Stimulated activated CD4-positive, alpha-beta T cell treated with anti-CD3 and anti-CD28 coated beads, Interleukin-2, amount 100 ng/mL, for 48 hours (primary cell): ENCODE measurements around the gene ARSJ.

Source experiments
- DNase-seq, 2 donors: peaks; one replicate each; pipeline ENCODE4 v3.0.0-alpha.2; 2020

ARSJ gene

DNA sequence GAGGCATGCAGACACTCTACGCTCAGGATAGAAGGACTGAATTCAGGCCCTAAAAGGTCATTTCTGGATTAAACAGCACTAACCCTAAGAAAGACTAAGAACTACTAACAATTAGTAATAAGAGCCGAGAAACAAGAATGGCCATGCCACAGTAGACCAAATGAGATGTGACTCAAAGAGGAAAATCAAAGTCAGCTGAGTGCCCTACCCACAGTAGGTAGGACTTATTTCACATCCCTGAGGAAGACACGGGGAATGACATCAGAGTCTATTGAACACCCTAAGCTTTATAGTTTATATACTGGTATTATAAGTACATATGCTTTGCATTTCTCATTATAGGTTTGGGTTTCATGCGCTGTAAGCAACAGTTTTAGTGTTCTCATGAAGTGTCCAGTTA, 2.7 kb upstream of the ARSJ start:
- no peak for DNase-seq

DNA sequence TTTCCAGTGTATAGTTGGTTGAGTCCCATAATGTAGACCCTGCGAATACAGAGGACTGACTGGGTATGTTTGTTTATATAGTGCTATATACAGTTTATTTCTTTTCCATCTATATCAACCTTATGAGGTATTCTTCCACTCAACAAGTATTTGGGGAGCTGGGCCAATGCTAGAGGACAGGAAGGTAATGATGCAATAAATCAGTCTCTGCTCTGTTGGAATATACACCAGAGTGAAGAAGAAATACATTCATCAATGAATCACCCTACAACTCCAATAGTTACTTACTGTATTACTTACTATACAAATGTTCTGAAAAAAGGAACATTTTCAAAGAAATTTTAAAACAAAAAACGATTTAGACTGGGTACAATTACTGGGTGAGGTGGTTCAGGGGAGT, 2.1 kb upstream of the ARSJ start:
- no peak for DNase-seq

DNA sequence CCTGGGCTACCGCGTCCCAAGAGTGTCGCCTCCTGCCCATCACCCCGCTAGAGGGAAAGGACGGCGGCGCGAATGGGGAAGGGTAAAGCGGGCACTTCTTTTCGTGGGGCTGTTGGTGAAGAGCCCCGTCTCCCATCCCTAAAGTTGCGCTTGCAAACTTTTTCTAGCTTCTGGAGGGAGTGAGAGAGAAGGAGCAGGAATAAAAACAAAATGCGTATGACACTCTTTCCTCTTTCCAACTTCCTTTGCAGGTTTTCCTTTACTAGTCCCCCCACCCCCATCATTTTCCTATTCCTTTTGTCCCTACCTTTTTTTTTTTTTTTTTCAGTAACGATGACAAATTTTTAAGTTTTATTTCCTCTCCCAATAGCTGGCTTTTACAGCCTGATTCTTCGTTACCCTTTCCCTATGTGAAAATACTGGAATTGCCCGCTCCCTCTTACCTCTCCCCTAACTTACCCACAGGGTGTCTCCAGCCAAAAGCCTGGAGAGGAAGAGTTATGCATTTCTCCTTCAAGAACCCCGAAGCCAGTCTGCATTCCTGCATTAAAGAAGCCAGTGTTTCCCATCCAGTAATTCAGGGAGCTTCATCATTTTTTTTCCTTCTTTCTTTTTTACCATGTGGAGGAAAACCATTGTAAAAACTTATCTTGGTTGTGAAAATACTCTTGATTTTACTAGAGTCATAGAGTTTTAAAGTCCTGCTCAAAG, 613 bp upstream of the ARSJ start:
- DNase-seq: no peak

DNA sequence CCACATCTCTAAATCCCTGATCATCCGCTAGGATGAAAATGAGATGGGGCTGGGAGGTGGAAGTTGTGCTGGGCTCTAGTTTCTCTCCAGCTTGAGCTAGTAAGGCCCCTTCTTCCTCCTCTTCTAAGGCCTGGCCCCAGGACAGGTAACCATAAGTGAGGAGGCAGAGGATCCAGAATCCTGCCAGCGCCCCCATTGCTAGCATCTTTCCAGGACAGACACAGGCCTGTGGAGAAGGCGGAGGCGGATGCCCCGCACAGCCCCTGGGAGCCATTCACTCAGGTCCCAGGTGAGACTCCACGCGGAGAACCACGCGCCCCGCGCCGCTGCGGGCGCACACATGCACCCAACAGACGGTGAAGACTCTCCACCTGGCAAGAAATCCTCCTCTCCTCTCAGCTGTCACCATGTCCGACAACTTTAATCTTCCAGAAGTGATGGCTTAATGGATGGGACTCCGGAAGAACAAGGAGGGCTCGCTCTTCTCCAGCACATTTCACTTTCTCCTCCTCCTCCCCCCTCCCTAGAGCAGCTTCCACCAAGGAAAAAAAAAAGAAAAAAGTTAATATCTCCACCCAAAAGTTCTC, 793 bp downstream of the ARSJ start:
- no peak for DNase-seq

DNA sequence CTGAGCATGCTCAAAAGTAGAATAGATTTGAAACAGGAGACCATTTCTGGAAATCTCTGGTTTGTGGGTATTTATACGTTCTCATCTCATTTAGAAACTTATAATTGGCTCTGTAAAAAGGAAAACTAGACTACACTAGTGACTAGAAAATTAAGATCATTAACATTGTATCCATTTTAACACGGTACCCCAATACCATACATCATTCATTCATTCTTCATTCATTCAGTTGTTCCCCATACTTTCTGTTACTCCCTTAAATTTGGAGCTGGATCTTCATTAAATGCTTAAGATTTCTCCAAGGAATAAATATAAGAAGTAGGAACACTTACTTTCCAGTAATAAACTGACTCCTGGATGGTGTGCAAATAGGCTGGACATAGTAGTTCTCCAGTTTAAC, 1.3 kb downstream of the ARSJ start:
- DNase-seq: no peak

DNA sequence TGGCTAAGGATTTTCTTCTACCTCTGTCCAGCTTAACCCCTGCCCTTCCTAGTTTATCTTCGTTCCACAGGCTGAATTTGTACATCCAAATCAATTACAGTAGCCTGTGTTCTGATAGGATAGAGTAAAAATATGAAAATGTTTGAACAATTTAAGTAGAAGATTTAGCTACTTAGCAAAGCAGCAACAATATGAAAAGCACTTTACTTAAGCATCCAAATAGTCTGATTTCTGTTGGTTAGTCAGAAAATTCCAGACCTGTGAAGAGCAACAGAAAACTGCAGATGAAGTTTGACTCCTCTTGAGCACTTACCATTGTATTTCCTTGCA, 2.0 kb downstream of the ARSJ start:
- no peak for DNase-seq

DNA sequence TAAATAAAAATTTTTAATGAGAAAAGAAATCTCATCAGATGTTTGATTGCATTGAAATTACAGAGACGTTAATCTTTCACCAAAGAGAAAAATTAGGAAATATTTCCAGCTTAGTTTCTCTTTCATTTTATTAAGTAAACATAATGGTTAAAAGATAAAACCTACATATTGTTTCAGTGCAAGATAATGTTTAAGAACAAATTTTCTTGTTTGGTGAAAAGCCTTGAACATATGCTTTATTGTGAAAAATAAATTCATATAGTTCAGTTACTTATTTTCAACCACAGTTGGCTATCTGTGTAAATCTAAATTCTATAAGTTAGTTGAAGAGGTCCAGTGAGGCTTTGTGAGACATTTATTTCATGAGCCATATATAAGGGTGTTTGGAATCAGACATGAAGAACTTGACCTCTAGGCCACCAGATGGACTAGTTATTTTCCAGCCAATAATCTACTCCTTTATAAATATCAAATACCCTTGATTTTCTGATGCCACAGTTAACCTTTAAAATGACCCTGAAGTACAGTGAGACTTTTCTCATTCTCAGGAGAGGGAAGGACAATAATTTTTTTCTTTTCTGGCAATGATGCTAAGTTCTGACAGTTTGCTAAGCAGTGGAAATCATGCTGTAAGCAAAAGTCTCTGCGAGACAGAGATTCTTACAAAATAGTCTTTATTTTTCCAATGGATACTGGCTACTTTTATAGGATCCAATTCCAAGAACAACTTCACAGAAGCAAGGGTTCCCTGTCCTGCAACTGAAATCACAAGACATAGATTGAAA, 2.5 kb downstream of the ARSJ start:
- DNase-seq: no peak

DNA sequence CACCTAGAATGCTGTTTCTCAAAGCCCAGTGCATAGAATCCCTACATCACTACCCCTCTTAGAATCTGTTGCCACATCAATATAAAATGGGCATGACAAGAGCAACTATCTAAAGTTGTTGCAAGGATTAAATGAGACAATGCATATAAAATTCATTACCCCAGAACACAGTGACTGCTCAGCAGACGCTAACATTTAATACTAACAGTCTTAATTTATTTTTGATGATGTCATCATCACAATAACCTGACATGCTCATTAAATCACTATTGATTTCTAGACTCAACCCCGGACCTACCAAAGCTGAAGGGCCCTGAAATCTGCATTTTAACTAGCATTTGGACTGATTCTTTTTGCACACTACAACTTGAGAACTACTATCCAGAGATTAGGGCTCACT, 3.9 kb downstream of the ARSJ start:
- no peak for DNase-seq

DNA sequence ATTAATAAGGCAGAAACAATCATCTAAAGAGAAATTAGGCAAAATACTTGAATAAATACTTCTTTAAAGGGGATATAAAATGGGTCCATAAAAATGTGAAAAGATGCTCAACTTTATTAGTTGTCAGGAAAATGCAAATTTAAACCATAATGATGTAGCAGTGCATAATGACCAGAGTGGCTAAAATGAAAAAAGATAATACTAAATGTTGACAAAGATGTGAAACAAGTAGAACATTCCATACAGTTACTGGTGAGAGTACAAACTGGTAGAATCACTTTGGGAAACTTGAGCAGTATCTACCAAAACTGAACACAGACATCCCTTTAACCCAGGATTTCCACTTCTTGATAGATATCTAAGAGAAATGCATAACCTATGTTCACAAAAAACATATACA, 5.0 kb downstream of the ARSJ start:
- DNase-seq: no peak

DNA sequence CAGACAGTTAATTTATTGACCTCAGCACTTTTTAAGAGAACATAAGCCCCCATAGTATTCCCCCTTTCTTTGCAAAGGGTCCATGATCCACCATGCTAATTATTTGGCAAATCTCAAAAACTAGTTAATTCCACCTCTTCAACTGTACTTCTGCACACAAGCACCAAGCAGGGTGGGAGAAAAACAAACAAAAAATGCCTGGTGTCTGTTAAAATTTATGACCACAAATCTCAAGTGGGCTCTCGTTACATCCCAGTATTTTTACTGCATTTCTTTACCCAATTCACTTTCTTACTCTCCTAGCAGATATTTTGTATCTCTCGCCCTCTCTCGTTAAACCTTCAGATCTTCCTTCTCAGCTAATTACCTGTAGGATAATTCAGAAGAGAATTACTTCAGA, 6.1 kb downstream of the ARSJ start:
- no peak for DNase-seq

DNA sequence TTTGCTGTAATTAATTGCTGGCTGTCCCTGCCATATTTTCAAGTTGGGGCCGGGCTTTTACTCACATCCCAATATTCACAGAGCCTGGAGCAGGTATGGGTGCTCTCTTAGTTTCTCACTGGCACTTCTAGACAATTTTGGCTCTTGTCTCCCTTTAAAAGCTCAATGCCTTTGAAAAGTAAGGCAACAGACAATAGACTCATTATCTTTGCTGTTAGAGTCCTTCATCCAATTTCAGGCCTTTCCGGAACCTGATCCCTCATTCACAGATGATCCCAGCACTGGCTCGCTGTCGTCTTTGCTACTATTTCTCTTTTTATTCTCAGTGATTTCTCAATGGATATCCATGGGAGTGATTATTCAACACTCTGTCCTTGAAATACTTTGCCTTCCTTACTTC, 6.7 kb downstream of the ARSJ start:
- DNase-seq: no peak

DNA sequence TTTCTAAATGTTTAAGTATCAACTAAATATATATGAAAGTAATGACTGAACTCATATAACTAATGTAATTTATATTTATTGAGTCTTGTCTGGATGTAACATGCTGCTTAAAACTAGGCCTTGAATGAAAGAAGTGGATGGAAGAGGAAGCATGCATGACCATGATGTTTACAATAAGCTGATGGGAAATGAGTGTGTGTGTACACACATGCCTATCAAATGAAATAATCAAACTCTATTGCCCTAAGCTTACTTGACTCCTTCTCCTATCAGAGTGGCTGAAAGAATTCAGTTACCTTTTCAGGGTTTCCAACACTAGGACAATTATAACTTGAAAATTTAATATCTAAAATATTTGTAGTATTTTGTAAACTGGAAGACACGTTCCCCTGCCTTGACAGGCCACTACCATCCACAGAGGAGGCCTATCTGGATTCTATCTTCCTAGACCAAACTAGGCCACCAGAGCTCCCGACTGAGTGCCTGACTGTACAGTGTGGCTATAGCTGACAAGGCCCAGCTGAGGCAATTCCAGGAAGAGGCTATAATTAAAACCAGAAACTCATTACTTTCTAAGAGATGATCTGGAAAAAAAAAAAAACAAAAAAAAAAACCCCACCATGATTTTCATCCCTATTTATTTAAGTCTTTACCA, 7.6 kb downstream of the ARSJ start:
- DNase-seq: no peak

DNA sequence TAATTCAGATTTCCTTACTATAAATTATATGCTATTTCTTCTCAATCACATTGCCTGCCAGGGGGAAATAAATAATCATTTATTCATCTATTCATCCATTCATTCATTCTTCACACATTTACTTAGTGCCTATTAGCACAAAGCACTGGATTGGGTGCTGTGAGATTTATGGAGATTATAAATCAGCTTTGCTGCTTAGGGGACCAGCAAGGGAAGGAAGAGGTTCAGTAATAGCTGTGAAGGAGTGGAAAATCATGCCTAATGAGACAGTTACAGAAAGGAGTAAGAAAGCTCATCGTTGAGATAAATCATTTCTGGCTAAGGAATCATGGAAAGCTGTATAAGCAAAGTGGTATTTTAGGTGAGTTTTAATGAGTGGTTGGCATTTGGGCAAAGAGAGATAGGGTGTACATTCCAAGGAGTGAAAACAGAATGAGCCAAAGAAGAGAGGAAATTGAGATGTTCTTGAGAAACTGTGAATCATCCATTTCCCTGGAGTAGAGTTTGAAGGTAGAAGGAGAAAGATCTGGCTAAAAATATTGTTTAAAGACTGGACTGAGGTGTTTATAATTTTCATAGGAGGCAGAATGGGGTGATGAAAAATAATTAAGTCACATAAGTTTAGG, 9.6 kb downstream of the ARSJ start:
- DNase-seq: no peak

DNA sequence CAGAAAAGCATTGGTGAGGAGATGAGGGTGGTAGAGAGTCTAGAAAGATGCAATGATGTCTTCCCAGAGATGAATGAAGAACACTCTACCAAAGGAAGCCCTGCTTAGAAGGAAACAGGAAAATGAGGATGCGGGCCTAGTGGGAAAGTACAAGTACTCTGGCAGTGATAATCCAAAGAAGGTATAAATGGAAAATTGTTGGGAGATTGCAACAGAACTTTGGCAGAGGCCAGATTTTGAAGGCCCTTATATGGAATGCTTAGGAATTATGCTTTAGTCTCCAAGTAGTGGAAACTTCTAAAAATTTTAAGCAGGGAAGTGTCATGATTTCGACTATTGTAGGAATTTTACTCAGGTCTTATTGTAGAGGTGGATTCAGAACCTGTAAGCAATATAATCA, 11.0 kb downstream of the ARSJ start:
- no peak for DNase-seq

DNA sequence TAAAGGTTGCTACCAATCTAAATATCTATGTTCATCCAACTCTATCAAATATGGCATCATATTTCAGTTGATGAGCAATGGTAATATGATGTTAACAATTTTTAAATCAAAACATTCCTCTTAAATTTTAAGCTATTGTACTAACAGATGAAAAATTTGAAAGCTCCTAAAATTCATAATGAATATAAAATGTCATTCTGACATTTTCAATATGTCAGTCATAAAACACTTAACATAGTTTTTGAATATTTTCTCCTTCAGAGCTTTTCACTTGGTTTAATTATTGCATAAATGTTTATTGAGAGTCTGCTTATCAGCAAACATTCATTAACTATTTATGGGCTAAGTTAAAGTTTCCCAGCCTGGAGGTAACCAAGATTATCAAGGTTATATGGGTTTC, 11.8 kb downstream of the ARSJ start:
- no peak for DNase-seq

DNA sequence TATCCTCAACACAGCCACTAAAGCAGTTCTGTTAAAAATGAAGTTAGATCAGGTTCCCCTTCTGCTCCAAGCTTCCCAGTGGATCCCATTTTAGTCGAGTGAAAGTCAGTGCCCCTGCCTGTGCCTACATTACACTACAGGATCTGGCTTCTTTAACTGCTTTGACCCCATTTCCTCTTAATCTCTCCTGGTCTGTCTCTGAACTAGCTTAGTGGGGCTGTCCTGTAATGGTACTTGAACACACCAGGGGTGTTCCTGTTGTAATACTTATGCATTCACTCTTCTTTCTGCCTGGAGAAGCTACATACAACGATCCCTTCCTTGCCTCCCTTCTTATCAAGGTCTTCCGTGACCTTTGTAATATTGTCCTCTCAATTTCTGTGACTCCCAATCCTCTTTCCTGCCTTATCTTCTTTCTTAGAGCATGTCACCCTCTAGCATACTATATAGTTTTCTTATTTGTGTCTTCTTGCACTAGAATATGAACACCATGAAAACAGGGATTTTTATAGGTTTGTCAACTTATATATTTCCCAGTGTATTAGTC, 16.7 kb downstream of the ARSJ start:
- no peak for DNase-seq

DNA sequence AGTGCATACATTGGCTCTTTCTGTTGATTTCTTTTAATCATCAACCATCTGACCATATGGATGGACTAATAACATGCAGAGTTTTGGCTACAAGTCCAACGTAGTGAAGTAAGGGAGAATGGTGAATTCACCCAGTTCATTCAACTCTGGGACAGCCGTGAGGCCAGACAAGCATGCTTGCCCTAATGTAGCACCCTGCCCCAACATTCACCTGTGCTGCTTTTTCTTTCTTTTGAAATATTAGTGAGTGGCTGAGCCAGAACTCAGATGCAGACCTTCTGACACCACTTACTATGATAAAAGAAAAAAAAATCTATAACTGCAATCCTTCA, 17.5 kb downstream of the ARSJ start:
- DNase-seq: no peak

DNA sequence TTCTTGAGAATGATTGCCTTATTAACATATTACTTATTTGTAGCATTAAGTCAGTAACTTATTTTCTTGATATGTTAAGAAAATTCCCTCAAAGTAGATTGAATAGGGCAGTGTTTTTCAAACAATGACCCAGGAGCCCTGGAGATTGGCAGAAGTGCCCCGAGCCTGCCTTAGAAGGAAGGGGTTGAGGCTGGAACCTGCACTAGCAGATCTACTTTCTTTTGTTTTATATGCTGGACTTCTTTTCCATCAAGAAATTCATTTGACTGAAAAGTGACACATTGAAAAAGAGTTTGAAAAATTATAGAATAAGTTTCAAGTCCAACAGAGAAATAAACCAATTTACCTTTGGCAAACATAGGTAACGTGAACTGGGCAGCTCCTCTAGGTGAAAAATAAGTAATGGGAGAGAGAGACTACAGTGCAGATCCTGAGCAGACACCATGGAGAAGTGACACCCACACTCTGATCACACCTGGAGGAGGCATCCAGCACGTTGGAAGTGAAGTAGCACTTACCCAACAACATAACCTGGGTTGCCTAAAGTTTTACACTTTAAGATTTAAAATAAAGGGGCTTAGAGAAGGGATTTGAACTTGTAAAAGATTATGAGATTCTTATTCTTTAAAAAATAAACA, 18.6 kb downstream of the ARSJ start:
- no peak for DNase-seq

DNA sequence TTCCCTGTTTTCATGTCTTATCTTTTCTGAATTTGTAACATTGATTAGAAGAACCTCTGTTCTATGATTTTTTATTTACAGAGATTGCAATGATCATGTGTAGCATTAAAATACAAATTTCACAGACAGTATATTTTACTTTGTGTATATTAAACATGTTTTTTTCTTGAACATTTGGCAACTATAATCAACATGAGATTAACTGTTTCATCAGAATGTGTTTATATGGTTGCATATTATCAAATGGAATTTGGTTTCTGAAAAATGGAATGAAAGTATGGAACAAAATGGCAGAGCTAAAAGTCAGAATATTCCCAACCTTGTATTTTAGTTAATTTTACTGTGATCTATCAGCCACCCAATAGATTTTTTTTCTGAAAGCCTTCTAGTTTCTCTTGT, 19.9 kb downstream of the ARSJ start:
- DNase-seq: no peak

DNA sequence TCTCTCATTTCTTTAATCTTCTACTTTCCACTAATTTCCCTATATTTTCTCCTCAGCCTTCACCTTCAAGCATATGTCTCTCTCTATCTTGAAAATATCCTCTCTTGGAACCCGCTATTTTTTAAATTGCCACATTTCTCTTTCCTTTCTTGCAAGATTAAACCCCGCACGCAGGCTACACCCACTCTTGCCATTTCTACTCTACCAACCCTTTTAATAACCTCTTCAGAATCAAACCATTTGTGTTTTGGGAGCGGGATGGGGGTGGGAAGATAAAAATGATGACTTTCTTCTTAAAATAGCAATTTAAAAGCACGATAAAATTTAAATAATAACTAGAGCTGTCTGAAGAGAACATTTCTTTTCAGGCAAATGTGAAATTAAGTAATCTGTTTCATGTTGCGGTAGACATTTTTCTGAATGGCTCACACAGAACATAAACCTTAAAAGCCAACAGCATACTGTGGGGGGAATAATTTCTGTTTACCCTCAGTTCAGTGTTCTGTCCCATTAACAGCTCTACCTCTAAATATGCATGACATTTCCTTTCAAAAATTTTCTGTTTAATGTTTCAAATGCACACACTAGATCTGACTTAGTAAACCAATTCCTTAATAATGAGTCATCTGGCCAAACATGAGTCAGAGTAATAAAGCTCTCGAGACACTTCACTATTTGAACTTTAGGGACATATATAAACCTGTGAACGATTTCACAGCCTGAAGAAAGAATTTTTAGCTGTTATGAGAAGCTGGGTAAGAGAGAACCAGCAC, 20.5 kb downstream of the ARSJ start:
- no peak for DNase-seq

DNA sequence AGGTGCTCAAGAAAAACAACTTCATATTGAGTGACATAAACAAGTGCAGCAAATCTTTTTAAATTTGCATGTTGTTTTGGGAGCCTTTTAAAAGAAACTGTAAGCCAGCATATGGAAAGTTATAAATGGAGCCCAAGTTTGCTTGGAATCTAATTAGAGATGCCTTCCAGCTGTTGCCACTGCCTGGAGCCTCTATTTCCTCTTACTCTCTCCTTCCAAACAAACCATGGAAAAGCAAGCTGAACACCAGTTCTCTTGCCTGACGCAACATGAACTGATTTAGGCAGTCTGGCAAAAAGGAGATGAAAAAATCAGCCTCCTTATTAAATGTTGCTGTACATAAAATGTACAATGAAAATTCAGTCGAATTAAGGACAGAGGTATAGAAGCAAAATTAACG, 21.5 kb downstream of the ARSJ start:
- no peak for DNase-seq

DNA sequence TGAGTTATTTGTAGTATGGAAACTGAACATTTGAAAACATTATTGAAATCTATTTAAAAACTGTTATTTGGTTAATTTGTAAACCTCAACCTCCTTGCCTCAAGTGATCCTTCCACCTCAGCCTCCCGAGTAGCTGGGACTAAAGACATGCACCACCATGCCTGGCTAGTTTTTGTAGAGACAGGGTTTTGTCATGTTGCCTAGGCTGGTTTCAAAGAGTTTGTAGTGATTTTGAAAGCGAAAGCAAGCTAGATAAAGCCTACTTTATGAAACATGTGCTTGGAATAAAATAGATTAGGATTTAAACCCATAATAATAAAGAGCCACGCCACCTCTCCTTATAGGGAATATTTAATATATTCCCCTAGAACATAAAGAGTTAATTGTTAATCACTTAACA, 23.5 kb downstream of the ARSJ start:
- no peak for DNase-seq
